Hepatocyte (in vitro differentiated cells): ENCODE data around the gene OR8B4. TPM values are rescaled to one million over a fixed set of nuclear protein-coding genes. Genes with fewer than 3 reads are reported as not detected.
"Not testable (repeated sequence)": the region's sequence is repeated elsewhere in the genome, so short reads cannot be mapped to it uniquely, and the experiment has no call there.

Source experiments
- DNase-seq: peaks from one replicate; pipeline ENCODE4 v3.0.0-alpha.2; 2016; ENCODE audit warnings: low spot score
- H2AFZ ChIP-seq: fragments of 200-600 bp; sonication (generic); 2 replicates; pipeline ENCODE4 v1.6.0; 2016; ENCODE audit warnings: antibody characterized with exemption, mild to moderate bottlenecking
- H3K27ac ChIP-seq: fragments of 200-600 bp; sonication (generic); 2 replicates; pipeline ENCODE4 v1.5.1; 2016; ENCODE audit warnings: mild to moderate bottlenecking
- H3K27me3 ChIP-seq: fragments of 200-600 bp; sonication (generic); 2 replicates; pipeline ENCODE4 v1.6.1; 2016
- H3K36me3 ChIP-seq: fragments of 200-600 bp; sonication (generic); replicated peaks from 2 replicates; pipeline ENCODE4 v1.5.1; 2016; ENCODE audit warnings: low read depth; ENCODE audit not compliant: insufficient read depth
- H3K4me1 ChIP-seq: fragments of 200-600 bp; sonication (generic); 2 replicates; pipeline ENCODE4 v1.5.1; 2016; ENCODE audit warnings: mild to moderate bottlenecking, moderate library complexity; ENCODE audit not compliant: insufficient read depth
- H3K4me2 ChIP-seq: fragments of 200-600 bp; sonication (generic); 2 replicates; pipeline ENCODE4 v1.6.0; 2016
- H3K4me3 ChIP-seq: fragments of 200-600 bp; sonication (generic); 2 replicates; pipeline ENCODE4 v1.5.1; 2016; ENCODE audit warnings: mild to moderate bottlenecking
- H3K79me2 ChIP-seq: fragments of 200-600 bp; sonication (generic); 2 replicates; pipeline ENCODE4 v1.6.0; 2017; ENCODE audit warnings: mild to moderate bottlenecking
- H3K9me2 ChIP-seq: fragments of 200-600 bp; sonication (generic); replicated peaks from 2 replicates; pipeline ENCODE4 v1.6.0; 2017; ENCODE audit warnings: mild to moderate bottlenecking; ENCODE audit not compliant: insufficient read depth
- H3K9me3 ChIP-seq: fragments of 200-600 bp; sonication (generic); 2 replicates; pipeline ENCODE4 v1.5.1; 2016; ENCODE audit warnings: low read depth, mild to moderate bottlenecking
- H4K20me1 ChIP-seq: fragments of 200-600 bp; sonication (generic); 2 replicates; pipeline ENCODE4 v1.6.0; 2016; ENCODE audit warnings: mild to moderate bottlenecking; ENCODE audit not compliant: insufficient read depth, poor library complexity, severe bottlenecking
- EZH2 ChIP-seq: fragments of 200-600 bp; sonication (generic); IDR thresholded peaks from 2 replicates; pipeline ENCODE4 v1.6.1; 2016; ENCODE audit warnings: antibody characterized with exemption, mild to moderate bottlenecking, borderline replicate concordance
- EZH2phosphoT487 ChIP-seq: fragments of 200-600 bp; sonication (generic); IDR thresholded peaks from one replicate; pipeline ENCODE4 v1.6.1; 2018; ENCODE audit warnings: antibody characterized with exemption, mild to moderate bottlenecking, low read depth, moderate library complexity; ENCODE audit not compliant: unreplicated experiment, severe bottlenecking
- WGBS: methylation state at CpG from one replicate; pipeline ENCODE4 v1.1.6; 2016; ENCODE audit warnings: low lambda C conversion rate; ENCODE audit errors: missing lambda C conversion rate; 5-methylcytosine and 5-hydroxymethylcytosine counted together
- polyA plus RNA-seq: library from polyadenylated mRNA; unstranded; fragments of >200 nt; fragmentation: Nextera tagmentation; extraction: Ambion mirVana; gene quantifications from 2 replicates; pipeline ENCODE4 v1.2.1, GENCODE V29; 2016
- total RNA-seq: library from RNA; depleted of rRNA; stranded (reverse); fragments of >200 nt; gene quantifications from 2 replicates; pipeline ENCODE4 v1.2.3, GENCODE V29; 2014
- TF ChIP-seq, protein P1 (sequence below): fragments of 200-600 bp; sonication (generic); IDR thresholded peaks from 2 replicates; pipeline ENCODE4 v1.5.1; 2016; ENCODE audit warnings: antibody characterized with exemption, mild to moderate bottlenecking; ENCODE audit not compliant: poor library complexity

The OR8B4 gene
- total and polyA plus RNA-seq, 2 experiments from 2014 or later, result not detected

- Histone ChIP-seq H3K4me1 (no peaks in the 10 kb centered on the region), H3K36me3 (no peaks in the 10 kb centered on the region), H3K4me3 (no peak within 1 kb of the TSS), H3K27me3 (no peaks in the 10 kb centered on the region), H3K9me3 (no peaks in the 10 kb centered on the region), H3K79me2 (no peaks in the 10 kb centered on the region), H3K4me2 (no peak within 1 kb of the TSS), H4K20me1 (no peaks in the 10 kb centered on the region), H3K27ac (no peak within 1 kb of the TSS), H3K9me2 (no peaks in the 10 kb centered on the region), H2AFZ (no peak within 1 kb of the TSS)
- no peak for TF ChIP-seq EZH2
- no peak for TF ChIP-seq EZH2phosphoT487
- DNase-seq, result no peak
These were observed 25.7 kb downstream of the OR8B4 start, which contains the start of gene OR8B3 for GRCh38 chr11:124398924-124399323. Gene OR8B3 (minus strand): TSS chr11:124399024. CDS start chr11:124397351, 1,673 bp downstream.

DNA sequence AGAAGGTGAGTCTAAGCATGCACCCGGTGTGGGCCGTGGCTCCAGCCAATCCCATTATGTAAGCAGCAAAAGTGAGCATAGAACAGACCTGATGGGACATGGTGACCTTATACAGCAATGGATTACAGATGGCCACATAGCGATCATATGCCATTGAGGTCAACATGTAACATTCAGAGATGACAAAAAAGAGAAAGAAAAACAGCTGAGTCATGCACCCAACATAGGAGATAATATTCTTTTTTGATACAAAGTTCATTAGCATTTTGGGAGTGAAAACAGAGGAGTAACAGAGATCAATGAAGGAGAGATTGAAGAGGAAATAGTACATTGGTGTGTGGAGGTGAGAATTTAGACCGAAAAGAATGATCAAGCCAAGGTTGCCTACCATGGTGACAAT is 27.8 kb downstream of the OR8B4 start:
- H2AFZ ChIP-seq, H3K4me2 ChIP-seq, H3K9me2 ChIP-seq, H4K20me1 ChIP-seq, H3K27me3 ChIP-seq, H3K4me1 ChIP-seq, H3K27ac ChIP-seq, H3K9me3 ChIP-seq, H3K4me3 ChIP-seq, H3K79me2 ChIP-seq, H3K36me3 ChIP-seq, DNase-seq: not testable (repeated sequence)
- 86% methylated on average over 2 of the region's 4 CpGs for WGBS

GRCh38 chr11:124394408-124394807 is 30.3 kb downstream of the OR8B4 start:
- WGBS, result 84% methylated on average over 3 of the region's 3 CpGs
- TF ChIP-seq EZH2phosphoT487 (no peak), EZH2 (no peak)
- TF ChIP-seq, protein P1, sequence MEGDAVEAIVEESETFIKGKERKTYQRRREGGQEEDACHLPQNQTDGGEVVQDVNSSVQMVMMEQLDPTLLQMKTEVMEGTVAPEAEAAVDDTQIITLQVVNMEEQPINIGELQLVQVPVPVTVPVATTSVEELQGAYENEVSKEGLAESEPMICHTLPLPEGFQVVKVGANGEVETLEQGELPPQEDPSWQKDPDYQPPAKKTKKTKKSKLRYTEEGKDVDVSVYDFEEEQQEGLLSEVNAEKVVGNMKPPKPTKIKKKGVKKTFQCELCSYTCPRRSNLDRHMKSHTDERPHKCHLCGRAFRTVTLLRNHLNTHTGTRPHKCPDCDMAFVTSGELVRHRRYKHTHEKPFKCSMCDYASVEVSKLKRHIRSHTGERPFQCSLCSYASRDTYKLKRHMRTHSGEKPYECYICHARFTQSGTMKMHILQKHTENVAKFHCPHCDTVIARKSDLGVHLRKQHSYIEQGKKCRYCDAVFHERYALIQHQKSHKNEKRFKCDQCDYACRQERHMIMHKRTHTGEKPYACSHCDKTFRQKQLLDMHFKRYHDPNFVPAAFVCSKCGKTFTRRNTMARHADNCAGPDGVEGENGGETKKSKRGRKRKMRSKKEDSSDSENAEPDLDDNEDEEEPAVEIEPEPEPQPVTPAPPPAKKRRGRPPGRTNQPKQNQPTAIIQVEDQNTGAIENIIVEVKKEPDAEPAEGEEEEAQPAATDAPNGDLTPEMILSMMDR, result no peak
- no peaks in the 10 kb centered on the region for H3K9me3 ChIP-seq
- H3K79me2 ChIP-seq, result no peaks in the 10 kb centered on the region
- no peaks in the 10 kb centered on the region for H3K4me1 ChIP-seq
- no peaks in the 10 kb centered on the region for H4K20me1 ChIP-seq
- no peaks in the 10 kb centered on the region for H3K27me3 ChIP-seq
- no peak overlapping the region for H3K27ac ChIP-seq
- no peak overlapping the region for H2AFZ ChIP-seq
- H3K36me3 ChIP-seq, result no peaks in the 10 kb centered on the region
- no peaks in the 10 kb centered on the region for H3K9me2 ChIP-seq
- H3K4me3 ChIP-seq, result no peak overlapping the region
- DNase-seq, result no peak
- H3K4me2 ChIP-seq, result no peak overlapping the region

GRCh38 chr11:124384399-124384798 is 40.3 kb downstream of the OR8B4 start, which contains the start of gene OR8B2:
Gene OR8B2 (minus strand): TSS chr11:124384499. CDS start chr11:124383343, 1,156 bp downstream.
- 88% methylated on average over 2 of the region's 2 CpGs for WGBS

DNA sequence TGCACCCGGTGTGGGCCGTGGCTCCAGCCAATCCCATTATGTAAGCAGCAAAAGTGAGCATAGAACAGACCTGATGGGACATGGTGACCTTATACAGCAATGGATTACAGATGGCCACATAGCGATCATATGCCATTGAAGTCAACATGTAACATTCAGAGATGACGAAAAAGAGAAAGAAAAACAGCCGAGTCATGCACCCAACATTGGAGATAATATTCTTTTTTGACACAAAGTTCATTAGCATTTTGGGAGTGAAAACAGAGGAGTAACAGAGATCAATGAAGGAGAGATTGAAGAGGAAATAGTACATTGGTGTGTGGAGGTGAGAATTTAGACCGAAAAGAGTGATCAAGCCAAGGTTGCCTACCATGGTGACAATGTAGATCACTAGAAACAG is 41.8 kb downstream of the OR8B4 start:
- H3K9me2 ChIP-seq, H3K4me3 ChIP-seq, DNase-seq, H4K20me1 ChIP-seq, H3K9me3 ChIP-seq, H3K79me2 ChIP-seq, H3K27me3 ChIP-seq, H3K4me1 ChIP-seq, H3K27ac ChIP-seq, H2AFZ ChIP-seq, H3K4me2 ChIP-seq, H3K36me3 ChIP-seq: not testable (repeated sequence)
- 92% methylated on average over 4 of the region's 6 CpGs for WGBS

More at GRCh38 chr11:124384399-124384798, 40.3 kb downstream of the OR8B4 start, which contains the start of gene OR8B2:
- TF ChIP-seq EZH2phosphoT487 (no peak), EZH2 (no peak)
- TF ChIP-seq, protein P1, result no peak
- DNase-seq, result no peak
- Histone ChIP-seq H3K4me2 (no peak within 1 kb of the TSS), H3K79me2 (no peaks in the 10 kb centered on the region), H4K20me1 (no peaks in the 10 kb centered on the region), H2AFZ (no peak within 1 kb of the TSS), H3K9me3 (no peaks in the 10 kb centered on the region), H3K9me2 (no peaks in the 10 kb centered on the region), H3K27me3 (no peaks in the 10 kb centered on the region), H3K4me1 (no peaks in the 10 kb centered on the region), H3K36me3 (no peaks in the 10 kb centered on the region), H3K4me3 (no peak within 1 kb of the TSS), H3K27ac (no peak within 1 kb of the TSS)
